MM.1S (cell line): ENCODE results near the gene CSNK2A3.

Experiments used
- DNase-seq: peaks from one replicate; pipeline ENCODE4 v3.0.0-alpha.2; 2015
- H2AFZ ChIP-seq: fragments of 300-600 bp; sonication (generic); 2 replicates; pipeline ENCODE4 v1.6.0; 2016; ENCODE audit warnings: antibody characterized with exemption, low read length
- H3F3A ChIP-seq: fragments of 300-600 bp; sonication (generic); 2 replicates; pipeline ENCODE4 v1.6.1; 2016; ENCODE audit warnings: mild to moderate bottlenecking, antibody characterized with exemption, low read length, moderate library complexity, mixed read lengths; ENCODE audit not compliant: insufficient read depth
- H3K27ac ChIP-seq: fragments of 300-600 bp; sonication (generic); 2 replicates; pipeline ENCODE4 v1.5.1; 2016; ENCODE audit warnings: mild to moderate bottlenecking, low read length
- H3K27me3 ChIP-seq: fragments of 300-600 bp; sonication (generic); replicated peaks from 2 replicates; pipeline ENCODE4 v1.6.0; 2016; ENCODE audit warnings: low read length; ENCODE audit not compliant: insufficient read depth
- H3K36me3 ChIP-seq: fragments of 300-600 bp; sonication (generic); replicated peaks from 2 replicates; pipeline ENCODE4 v1.6.1; 2016; ENCODE audit warnings: mild to moderate bottlenecking, low read length, mixed read lengths; ENCODE audit not compliant: insufficient read depth
- H3K4me1 ChIP-seq: fragments of 300-600 bp; sonication (generic); 2 replicates; pipeline ENCODE4 v1.6.1; 2016; ENCODE audit warnings: low read length, mixed read lengths
- H3K4me2 ChIP-seq: fragments of 300-600 bp; sonication (generic); 2 replicates; pipeline ENCODE4 v1.6.0; 2016; ENCODE audit warnings: low read depth, low read length
- H3K4me3 ChIP-seq: fragments of 300-600 bp; sonication (generic); 2 replicates; pipeline ENCODE4 v1.5.1; 2016; ENCODE audit warnings: low read length, mixed read lengths
- H3K79me2 ChIP-seq: fragments of 300-600 bp; sonication (generic); 2 replicates; pipeline ENCODE4 v1.6.1; 2016; ENCODE audit warnings: mixed run types, low read length, mixed read lengths
- H3K9ac ChIP-seq: fragments of 300-600 bp; sonication (generic); 2 replicates; pipeline ENCODE4 v1.6.1; 2016; ENCODE audit warnings: low read length, mixed read lengths
- H3K9me2 ChIP-seq: fragments of 300-600 bp; sonication (generic); replicated peaks from 2 replicates; pipeline ENCODE4 v1.6.1; 2016; ENCODE audit warnings: mild to moderate bottlenecking, low read length, mixed read lengths; ENCODE audit not compliant: insufficient read depth
- H3K9me3 ChIP-seq: fragments of 300-600 bp; sonication (generic); replicated peaks from 2 replicates; pipeline ENCODE4 v1.6.1; 2016; ENCODE audit warnings: mild to moderate bottlenecking, low read length, mixed read lengths; ENCODE audit not compliant: insufficient read depth
- H4K20me1 ChIP-seq: fragments of 300-600 bp; sonication (generic); 2 replicates; pipeline ENCODE4 v1.6.1; 2016; ENCODE audit warnings: mild to moderate bottlenecking, low read length, moderate library complexity, mixed read lengths; ENCODE audit not compliant: insufficient read depth
- CTCF ChIP-seq: fragments of 300-600 bp; sonication (generic); IDR thresholded peaks from 2 replicates; pipeline ENCODE4 v1.5.1; 2016; ENCODE audit warnings: antibody characterized with exemption, low read length, mixed read lengths
- EZH2 ChIP-seq: fragments of 300-600 bp; sonication (generic); optimal IDR thresholded peaks from 2 replicates; pipeline ENCODE3; 2017; ENCODE audit warnings: low read depth, mild to moderate bottlenecking, antibody characterized with exemption, low read length, mixed read lengths
- EZH2phosphoT487 ChIP-seq: fragments of 300-600 bp; sonication (generic); IDR thresholded peaks from 2 replicates; pipeline ENCODE4 v1.6.1; 2018; ENCODE audit warnings: antibody characterized with exemption, low read length

The CSNK2A3 gene

GRCh38 chr11:11348303-11348702, 4.7 kb downstream of the CSNK2A3 start:
- DNase-seq = no peak
- H4K20me1 ChIP-seq = no peaks in the 10 kb centered on the region
- H3K9me3 ChIP-seq = no peaks in the 10 kb centered on the region
- no peak overlapping the region for H2AFZ ChIP-seq
- H3K4me1 ChIP-seq = no peaks in the 10 kb centered on the region
- H3K36me3 ChIP-seq = no peaks in the 10 kb centered on the region
- H3K9ac ChIP-seq = no peak overlapping the region
- H3K79me2 ChIP-seq = no peaks in the 10 kb centered on the region
- TF ChIP-seq CTCF = no peak
- no peak for TF ChIP-seq EZH2
- TF ChIP-seq EZH2phosphoT487 = no peak
- H3K27me3 ChIP-seq = no peaks in the 10 kb centered on the region
- H3K9me2 ChIP-seq = no peaks in the 10 kb centered on the region
- H3K27ac ChIP-seq = no peak overlapping the region
- no peaks in the 10 kb centered on the region for H3F3A ChIP-seq
- no peak overlapping the region for H3K4me3 ChIP-seq
- H3K4me2 ChIP-seq = no peak overlapping the region

GRCh38 chr11:11347592-11347991, 5.5 kb downstream of the CSNK2A3 start:
- no peak overlapping the region for H3K27ac ChIP-seq
- H3F3A ChIP-seq = no peaks in the 10 kb centered on the region
- H3K4me1 ChIP-seq = no peaks in the 10 kb centered on the region
- no peaks in the 10 kb centered on the region for H3K9me3 ChIP-seq
- no peak overlapping the region for H2AFZ ChIP-seq
- no peak overlapping the region for H3K4me2 ChIP-seq
- no peaks in the 10 kb centered on the region for H3K27me3 ChIP-seq
- no peak overlapping the region for H3K4me3 ChIP-seq
- H3K9ac ChIP-seq = no peak overlapping the region
- TF ChIP-seq CTCF (no peak), EZH2 (no peak), EZH2phosphoT487 (no peak)
- no peaks in the 10 kb centered on the region for H3K9me2 ChIP-seq
- no peaks in the 10 kb centered on the region for H3K36me3 ChIP-seq
- no peak for DNase-seq
- H4K20me1 ChIP-seq = no peaks in the 10 kb centered on the region
- no peaks in the 10 kb centered on the region for H3K79me2 ChIP-seq

GRCh38 chr11:11346303-11346702, 6.7 kb downstream of the CSNK2A3 start:
- Histone ChIP-seq H3K27ac (no peak overlapping the region), H3K4me2 (no peak overlapping the region), H3K27me3 (no peaks in the 10 kb centered on the region), H3K9me2 (no peaks in the 10 kb centered on the region), H3K9ac (no peak overlapping the region), H2AFZ (no peak overlapping the region), H3K9me3 (no peaks in the 10 kb centered on the region), H3F3A (no peaks in the 10 kb centered on the region), H3K36me3 (no peaks in the 10 kb centered on the region), H3K79me2 (no peaks in the 10 kb centered on the region), H3K4me1 (no peaks in the 10 kb centered on the region), H4K20me1 (no peaks in the 10 kb centered on the region), H3K4me3 (no peak overlapping the region)
- no peak for TF ChIP-seq EZH2
- no peak for DNase-seq

- DNase-seq = no peak
- H3K36me3 ChIP-seq = no peaks in the 10 kb centered on the region
- no peak for TF ChIP-seq EZH2
- TF ChIP-seq CTCF = no peak
- TF ChIP-seq EZH2phosphoT487 = no peak
- H3K4me2 ChIP-seq = no peak overlapping the region
- H3K9me2 ChIP-seq = no peaks in the 10 kb centered on the region
- H3K27me3 ChIP-seq = no peaks in the 10 kb centered on the region
- no peaks in the 10 kb centered on the region for H3K79me2 ChIP-seq
- H3K4me1 ChIP-seq = no peaks in the 10 kb centered on the region
- no peaks in the 10 kb centered on the region for H3F3A ChIP-seq
- H3K9ac ChIP-seq = no peak overlapping the region
- no peak overlapping the region for H3K27ac ChIP-seq
- H3K9me3 ChIP-seq = no peaks in the 10 kb centered on the region
- no peaks in the 10 kb centered on the region for H4K20me1 ChIP-seq
- no peak overlapping the region for H3K4me3 ChIP-seq
- no peak overlapping the region for H2AFZ ChIP-seq
These were observed 8.0 kb downstream of the CSNK2A3 start for GRCh38 chr11:11345099-11345498.
